Glutamatergic neuron (in vitro differentiated cells): Measurements from ENCODE around the gene TAF6. TPM values are rescaled to one million over a fixed set of nuclear protein-coding genes. Genes with fewer than 3 reads are reported as not detected.

Experiments used
- DNase-seq: peaks from one replicate; pipeline ENCODE4 v3.0.0; 2022
- H3K27ac Mint-ChIP-seq: one replicate; pipeline ENCODE4 v1.8.0; 2020; ENCODE audit warnings: mild to moderate bottlenecking, mixed read lengths, inconsistent platforms; ENCODE audit not compliant: unreplicated experiment
- H3K27me3 Mint-ChIP-seq: one replicate; pipeline ENCODE4 v1.8.0; 2020; ENCODE audit warnings: mild to moderate bottlenecking, moderate library complexity, mixed read lengths, inconsistent platforms; ENCODE audit not compliant: unreplicated experiment
- H3K36me3 Mint-ChIP-seq: one replicate; pipeline ENCODE4 v1.8.0; 2020; ENCODE audit warnings: mild to moderate bottlenecking, mixed read lengths, inconsistent platforms; ENCODE audit not compliant: unreplicated experiment
- H3K4me1 Mint-ChIP-seq: one replicate; pipeline ENCODE4 v1.8.0; 2020; ENCODE audit warnings: mild to moderate bottlenecking, low read depth, mixed read lengths, inconsistent platforms; ENCODE audit not compliant: unreplicated experiment
- H3K4me3 Mint-ChIP-seq: one replicate; pipeline ENCODE4 v1.8.0; 2020; ENCODE audit warnings: mild to moderate bottlenecking, mixed read lengths, inconsistent platforms; ENCODE audit not compliant: unreplicated experiment
- H3K9me3 Mint-ChIP-seq: one replicate; pipeline ENCODE4 v1.8.0; 2020; ENCODE audit warnings: mild to moderate bottlenecking, moderate library complexity, mixed read lengths, inconsistent platforms; ENCODE audit not compliant: unreplicated experiment
- total RNA-seq: library from RNA; stranded (reverse); fragmentation: NEBNext Ultra II Directional; extraction: Animal tissue kit (Norgen Biotek cat#: 25700); gene quantifications from one replicate; pipeline ENCODE4 v1.2.1, GENCODE V29; 2021; ENCODE audit not compliant: unreplicated experiment
- TF ChIP-seq, protein P1 (sequence below): fragments of 200-600 bp; sonication (generic); IDR thresholded peaks from one replicate; pipeline ENCODE4 v1.5.0; 2021; ENCODE audit not compliant: partially characterized antibody, unreplicated experiment

TAF6 gene
- total RNA-seq, 1 donor from 2014 or later, result 63.1 TPM

DNA sequence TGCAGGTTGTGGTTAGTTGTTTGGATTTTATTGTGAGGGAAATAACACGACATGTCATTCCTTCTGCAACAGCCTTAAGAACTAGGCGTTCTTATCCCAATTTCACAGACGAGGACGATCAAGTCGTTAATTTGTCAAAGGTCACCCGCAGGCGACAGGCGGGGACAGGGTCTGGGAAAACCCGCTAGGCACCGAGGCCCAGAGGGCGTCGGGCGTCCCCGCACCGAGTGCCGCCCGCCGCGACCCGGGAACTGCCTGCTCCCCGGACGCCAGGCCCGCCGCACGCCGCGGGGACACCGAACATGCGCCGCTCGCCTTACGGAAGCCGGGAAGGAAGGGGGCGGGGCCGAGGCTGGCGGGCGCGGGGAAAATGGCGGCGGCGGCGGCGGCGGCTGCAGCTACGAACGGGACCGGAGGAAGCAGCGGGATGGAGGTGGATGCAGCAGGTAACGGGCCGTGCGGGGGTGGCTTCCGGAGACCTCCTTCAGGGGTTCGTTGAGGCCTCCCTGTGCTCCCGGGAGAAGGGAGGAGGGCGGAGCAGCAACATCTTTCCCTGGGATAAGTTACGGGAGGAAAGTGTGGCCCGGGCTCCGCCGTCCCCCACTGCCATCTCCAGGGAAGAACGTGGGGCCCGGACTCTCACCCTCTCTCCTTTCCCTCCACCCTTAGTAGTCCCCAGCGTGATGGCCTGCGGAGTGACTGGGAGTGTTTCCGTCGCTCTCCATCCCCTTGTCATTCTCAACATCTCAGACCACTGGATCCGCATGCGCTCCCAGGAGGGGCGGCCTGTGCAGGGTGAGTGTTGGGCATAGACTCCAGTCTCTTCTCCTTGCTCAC lies 30.3 kb downstream of the TAF6 start, which contains the start of gene COPS6:
TSS of gene COPS6 (plus strand) at position 349 of the 837 bp plus-strand sequence. CDS start at position 371, 22 bp downstream.
- Mint-ChIP-seq H3K27ac (peak within 1 kb of the TSS; percentile 90), H3K4me1 (peaks cover 14% of the 10 kb centered on the region), H3K27me3 (peaks cover 10% of the 10 kb centered on the region), H3K36me3 (no peaks in the 10 kb centered on the region), H3K4me3 (peak within 1 kb of the TSS; percentile 94), H3K9me3 (peaks cover 10% of the 10 kb centered on the region)
- DNase-seq, result peak; percentile 92
- TF ChIP-seq, protein P1, sequence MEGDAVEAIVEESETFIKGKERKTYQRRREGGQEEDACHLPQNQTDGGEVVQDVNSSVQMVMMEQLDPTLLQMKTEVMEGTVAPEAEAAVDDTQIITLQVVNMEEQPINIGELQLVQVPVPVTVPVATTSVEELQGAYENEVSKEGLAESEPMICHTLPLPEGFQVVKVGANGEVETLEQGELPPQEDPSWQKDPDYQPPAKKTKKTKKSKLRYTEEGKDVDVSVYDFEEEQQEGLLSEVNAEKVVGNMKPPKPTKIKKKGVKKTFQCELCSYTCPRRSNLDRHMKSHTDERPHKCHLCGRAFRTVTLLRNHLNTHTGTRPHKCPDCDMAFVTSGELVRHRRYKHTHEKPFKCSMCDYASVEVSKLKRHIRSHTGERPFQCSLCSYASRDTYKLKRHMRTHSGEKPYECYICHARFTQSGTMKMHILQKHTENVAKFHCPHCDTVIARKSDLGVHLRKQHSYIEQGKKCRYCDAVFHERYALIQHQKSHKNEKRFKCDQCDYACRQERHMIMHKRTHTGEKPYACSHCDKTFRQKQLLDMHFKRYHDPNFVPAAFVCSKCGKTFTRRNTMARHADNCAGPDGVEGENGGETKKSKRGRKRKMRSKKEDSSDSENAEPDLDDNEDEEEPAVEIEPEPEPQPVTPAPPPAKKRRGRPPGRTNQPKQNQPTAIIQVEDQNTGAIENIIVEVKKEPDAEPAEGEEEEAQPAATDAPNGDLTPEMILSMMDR, result no peak

DNA sequence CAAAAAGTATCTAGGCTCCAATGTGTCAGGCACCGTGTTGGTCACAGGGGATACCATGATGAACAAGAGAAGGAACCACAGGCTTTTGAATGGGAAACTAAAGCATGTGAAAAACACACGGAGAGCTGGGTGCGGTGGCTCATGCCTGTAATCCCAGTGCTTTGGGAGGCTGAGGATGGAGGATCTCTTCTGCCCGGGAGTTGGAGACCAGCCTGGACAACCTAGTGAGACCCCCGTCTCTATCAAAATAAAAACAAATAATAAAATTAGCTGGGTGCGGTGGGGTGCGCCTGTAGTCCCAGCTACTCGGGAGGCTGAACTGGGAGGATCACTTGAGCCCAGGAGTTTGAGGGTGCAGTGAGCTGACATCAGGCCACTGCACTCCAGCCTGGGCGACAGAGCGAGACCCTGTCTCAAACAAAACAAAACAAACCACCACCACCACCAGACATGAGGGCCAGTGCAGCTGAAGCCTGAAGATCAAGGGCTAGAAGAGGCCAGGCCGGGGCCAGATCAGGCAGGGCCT lies 31.0 kb downstream of the TAF6 start:
- Mint-ChIP-seq H3K27ac (peak overlapping the region; percentile 90), H3K27me3 (peaks cover 10% of the 10 kb centered on the region), H3K4me3 (peak overlapping the region; percentile 94), H3K4me1 (peaks cover 9% of the 10 kb centered on the region), H3K9me3 (peaks cover 10% of the 10 kb centered on the region), H3K36me3 (no peaks in the 10 kb centered on the region)
- DNase-seq, result no peak
- TF ChIP-seq, protein P1, result no peak

DNA sequence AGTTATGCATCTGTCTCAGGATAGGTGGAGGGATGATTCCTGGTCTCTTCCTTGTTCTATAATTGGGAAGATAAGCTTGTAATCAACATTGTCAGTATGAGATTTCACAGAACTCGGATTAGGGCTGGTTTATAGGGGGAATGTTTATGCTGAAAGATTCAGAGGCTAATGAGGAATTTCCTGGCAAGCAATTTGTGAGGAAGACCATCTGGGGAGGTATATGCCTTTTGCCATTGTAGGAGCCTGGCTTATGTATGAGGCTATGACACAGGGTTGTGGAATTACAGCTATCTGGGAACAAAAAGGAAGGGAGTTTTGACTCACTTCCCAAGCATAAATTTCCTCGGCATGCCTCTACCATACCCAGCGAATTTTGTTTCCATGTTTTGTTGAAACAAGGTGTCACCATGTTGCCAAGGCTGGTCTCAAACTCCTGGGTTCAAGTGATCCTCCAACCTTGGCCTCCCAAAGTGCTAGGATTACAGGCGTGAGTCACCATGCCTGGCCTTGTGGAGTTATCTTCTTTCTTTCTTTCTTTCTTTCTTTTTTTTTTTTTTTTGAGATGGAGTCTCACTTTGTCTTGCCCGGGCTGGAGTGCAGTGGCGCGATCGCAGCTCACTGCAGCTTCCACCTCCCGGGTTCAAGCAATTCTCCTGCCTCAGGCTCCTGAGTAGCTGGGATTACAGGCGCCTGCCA lies 32.0 kb downstream of the TAF6 start:
- H3K36me3 Mint-ChIP-seq, result no peaks in the 10 kb centered on the region
- peaks cover 14% of the 10 kb centered on the region for H3K27me3 Mint-ChIP-seq
- peak overlapping the region; percentile 63 for H3K4me3 Mint-ChIP-seq
- peaks cover 14% of the 10 kb centered on the region for H3K9me3 Mint-ChIP-seq
- H3K4me1 Mint-ChIP-seq, result peaks cover 7% of the 10 kb centered on the region
- peak overlapping the region; percentile 7 for H3K27ac Mint-ChIP-seq
- TF ChIP-seq, protein P1, result no peak
- no peak for DNase-seq

DNA sequence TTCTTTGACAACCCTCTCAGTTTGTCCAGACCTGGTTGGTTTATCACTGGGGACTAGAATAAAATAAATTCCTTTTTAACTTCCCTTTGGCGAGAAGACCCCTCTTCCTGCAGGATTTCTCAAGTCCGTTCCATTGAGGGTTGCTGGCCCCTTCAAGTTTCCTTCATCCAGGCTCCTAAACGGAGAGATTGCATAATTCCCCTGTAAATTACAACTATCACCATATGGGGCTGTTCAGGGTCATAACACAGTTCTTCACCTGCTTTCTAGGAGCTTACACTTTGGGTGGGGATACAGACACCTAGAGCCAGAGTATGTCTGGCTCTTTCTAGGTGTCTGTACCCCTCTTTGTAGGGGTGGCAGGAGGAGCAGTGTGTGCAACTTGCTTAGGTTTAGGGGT lies 33.6 kb downstream of the TAF6 start:
- TF ChIP-seq, protein P1, result no peak
- peaks cover 12% of the 10 kb centered on the region for H3K27me3 Mint-ChIP-seq
- no peak overlapping the region for H3K27ac Mint-ChIP-seq
- no peak overlapping the region for H3K4me3 Mint-ChIP-seq
- no peaks in the 10 kb centered on the region for H3K36me3 Mint-ChIP-seq
- H3K9me3 Mint-ChIP-seq, result peaks cover 15% of the 10 kb centered on the region
- H3K4me1 Mint-ChIP-seq, result peaks cover 7% of the 10 kb centered on the region
- DNase-seq, result no peak
